Measurements from ENCODE around the gene LTF. TPM values are rescaled to one million over a fixed set of nuclear protein-coding genes. Genes with fewer than 3 reads are reported as not detected.

The LTF gene
- total RNA-seq, 1 experiment from 2014 or later: not detected

DNA sequence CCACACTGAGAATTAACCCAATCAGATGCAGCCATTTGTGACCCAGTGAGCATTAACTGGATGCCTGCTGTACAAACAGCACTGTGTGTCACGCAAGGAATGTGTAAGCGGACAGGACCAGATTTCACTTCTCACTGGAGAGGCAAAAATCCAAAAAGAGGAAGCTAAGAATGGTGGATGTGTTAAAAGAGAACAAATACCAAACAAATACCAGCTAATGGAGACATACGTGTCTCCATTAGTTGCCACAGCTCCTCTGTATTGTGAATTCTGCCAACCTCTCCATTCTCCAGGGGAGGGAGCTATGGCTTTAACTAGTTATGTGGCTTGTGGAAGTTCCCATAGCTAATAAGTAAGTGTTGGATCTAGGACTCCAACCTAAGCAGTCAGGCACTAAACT lies 2.6 kb downstream of the LTF start:
- POLR2A ChIA-PET (ENCODE audit: unreplicated experiment): interaction anchor here (0.6 to 0.7 kb wide), 2 partner anchors 12 to 15 kb away, joined by 4 to 5 read pairs; no protein-coding TSS in a partner anchor
- DNase-seq: no peak
- intact Hi-C loops (cut with micrococcal nuclease; ENCODE audit: unreplicated experiment): no loop called here

DNA sequence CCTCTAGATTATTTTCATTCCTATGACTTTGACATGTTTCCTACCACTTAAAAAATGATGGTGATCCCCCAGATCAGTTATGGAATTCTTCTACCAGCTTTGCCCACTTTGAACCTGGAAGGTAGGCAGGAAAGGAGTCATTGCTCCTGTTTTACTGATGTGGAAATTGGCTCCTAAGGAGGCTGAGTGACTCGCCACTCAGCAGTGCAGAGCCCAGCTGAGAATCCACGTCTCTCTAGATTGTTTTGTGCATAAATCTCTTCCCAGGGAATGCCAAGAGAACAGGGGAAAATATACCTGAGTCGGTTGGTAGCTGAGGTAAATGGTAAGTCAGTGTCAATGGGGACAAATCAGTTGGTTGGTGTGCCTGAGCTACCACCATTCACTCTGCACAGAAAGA lies 4.7 kb downstream of the LTF start:
- no peak overlapping the region for H3K27ac ChIP-seq
- no peaks in the 10 kb centered on the region for H4K20me1 ChIP-seq (ENCODE audit: insufficient read depth)
- no peaks in the 10 kb centered on the region for H3K36me3 ChIP-seq (ENCODE audit: low read depth)
- no peaks in the 10 kb centered on the region for H3K9me3 ChIP-seq (ENCODE audit: insufficient read depth, low read depth)
- intact Hi-C loops (cut with micrococcal nuclease; ENCODE audit: unreplicated experiment): no loop called here
- TF ChIP-seq EZH2 (IDR thresholded peaks at IDR 0.05; ENCODE audit: low read depth): no peak
- TF ChIP-seq, protein P1, sequence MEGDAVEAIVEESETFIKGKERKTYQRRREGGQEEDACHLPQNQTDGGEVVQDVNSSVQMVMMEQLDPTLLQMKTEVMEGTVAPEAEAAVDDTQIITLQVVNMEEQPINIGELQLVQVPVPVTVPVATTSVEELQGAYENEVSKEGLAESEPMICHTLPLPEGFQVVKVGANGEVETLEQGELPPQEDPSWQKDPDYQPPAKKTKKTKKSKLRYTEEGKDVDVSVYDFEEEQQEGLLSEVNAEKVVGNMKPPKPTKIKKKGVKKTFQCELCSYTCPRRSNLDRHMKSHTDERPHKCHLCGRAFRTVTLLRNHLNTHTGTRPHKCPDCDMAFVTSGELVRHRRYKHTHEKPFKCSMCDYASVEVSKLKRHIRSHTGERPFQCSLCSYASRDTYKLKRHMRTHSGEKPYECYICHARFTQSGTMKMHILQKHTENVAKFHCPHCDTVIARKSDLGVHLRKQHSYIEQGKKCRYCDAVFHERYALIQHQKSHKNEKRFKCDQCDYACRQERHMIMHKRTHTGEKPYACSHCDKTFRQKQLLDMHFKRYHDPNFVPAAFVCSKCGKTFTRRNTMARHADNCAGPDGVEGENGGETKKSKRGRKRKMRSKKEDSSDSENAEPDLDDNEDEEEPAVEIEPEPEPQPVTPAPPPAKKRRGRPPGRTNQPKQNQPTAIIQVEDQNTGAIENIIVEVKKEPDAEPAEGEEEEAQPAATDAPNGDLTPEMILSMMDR (conservative IDR thresholded peaks at IDR 0.05): no peak
- H3K9me2 ChIP-seq (ENCODE audit: insufficient read depth): no peaks in the 10 kb centered on the region
- no TSS peak for BruUV-seq (replicated peaks)
- no peak overlapping the region for H3K4me3 ChIP-seq
- H2AFZ ChIP-seq: no peak overlapping the region
- CTCF ChIA-PET: no interaction called here
- H3F3A ChIP-seq (ENCODE audit: insufficient read depth, low read depth): no peaks in the 10 kb centered on the region
- no peaks in the 10 kb centered on the region for H3K27me3 ChIP-seq (ENCODE audit: insufficient read depth, low read depth)
- H3K4me1 ChIP-seq (replicated peaks; ENCODE audit: insufficient read depth): no peaks in the 10 kb centered on the region
- POLR2A ChIA-PET (ENCODE audit: unreplicated experiment): no interaction called here
- no peak for DNase-seq
- H3K79me2 ChIP-seq (ENCODE audit: low read depth): no peaks in the 10 kb centered on the region
- H3K4me2 ChIP-seq: no peak overlapping the region

More for the DNA sequence above, 2.6 kb downstream of the LTF start:
- Histone ChIP-seq H3K27ac (no peak overlapping the region), H3K4me3 (no peak overlapping the region), H4K20me1 (ENCODE audit: insufficient read depth) (no peaks in the 10 kb centered on the region), H3K4me1 (replicated peaks; ENCODE audit: insufficient read depth) (no peaks in the 10 kb centered on the region), H3K27me3 (ENCODE audit: insufficient read depth, low read depth) (no peaks in the 10 kb centered on the region), H3K9me2 (ENCODE audit: insufficient read depth) (no peaks in the 10 kb centered on the region), H3K4me2 (no peak overlapping the region), H3K9me3 (ENCODE audit: insufficient read depth, low read depth) (no peaks in the 10 kb centered on the region), H3K79me2 (ENCODE audit: low read depth) (no peaks in the 10 kb centered on the region), H3K36me3 (ENCODE audit: low read depth) (no peaks in the 10 kb centered on the region), H2AFZ (no peak overlapping the region), H3F3A (ENCODE audit: insufficient read depth, low read depth) (no peaks in the 10 kb centered on the region)
- TF ChIP-seq, protein P1 (conservative IDR thresholded peaks at IDR 0.05): no peak
- no peak for TF ChIP-seq EZH2 (IDR thresholded peaks at IDR 0.05; ENCODE audit: low read depth)
- BruUV-seq (replicated peaks): no TSS peak
- CTCF ChIA-PET: interaction anchor here (1.1 to 1.7 kb wide), 2 partner anchors 12 to 447 kb away, joined by 3 to 5 read pairs; no protein-coding TSS in a partner anchor

DNA sequence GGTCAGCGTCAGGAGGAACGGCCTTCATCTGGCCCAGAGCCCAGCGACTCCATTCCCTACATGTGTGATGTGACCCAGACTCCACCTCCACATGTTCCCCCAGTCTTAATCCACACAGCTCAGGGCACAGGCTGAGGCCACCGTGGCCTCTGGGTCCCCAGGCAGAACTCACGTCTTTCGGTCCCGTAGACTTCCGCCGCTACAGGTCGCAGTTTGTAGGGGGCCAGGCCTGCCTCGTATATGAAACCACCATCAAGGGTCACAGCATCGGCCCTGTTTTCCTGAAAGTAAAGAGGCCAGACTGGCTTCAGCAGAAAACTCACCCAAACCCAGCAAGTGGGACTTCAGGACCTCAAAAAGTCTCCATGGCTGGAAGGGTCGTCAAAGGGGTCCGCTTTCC lies 8.6 kb downstream of the LTF start:
- no peaks in the 10 kb centered on the region for H3K9me2 ChIP-seq (ENCODE audit: insufficient read depth)
- H3K4me1 ChIP-seq (replicated peaks; ENCODE audit: insufficient read depth): no peaks in the 10 kb centered on the region
- no peaks in the 10 kb centered on the region for H4K20me1 ChIP-seq (ENCODE audit: insufficient read depth)
- no peaks in the 10 kb centered on the region for H3K27me3 ChIP-seq (ENCODE audit: insufficient read depth, low read depth)
- H3K36me3 ChIP-seq (ENCODE audit: low read depth): no peaks in the 10 kb centered on the region
- no peak overlapping the region for H3K27ac ChIP-seq
- H3K9me3 ChIP-seq (ENCODE audit: insufficient read depth, low read depth): no peaks in the 10 kb centered on the region
- H3K4me3 ChIP-seq: no peak overlapping the region
- CTCF ChIA-PET: no interaction called here
- POLR2A ChIA-PET (ENCODE audit: unreplicated experiment): no interaction called here
- no TSS peak for BruUV-seq (replicated peaks)
- H3K79me2 ChIP-seq (ENCODE audit: low read depth): no peaks in the 10 kb centered on the region
- TF ChIP-seq, protein P1 (conservative IDR thresholded peaks at IDR 0.05): no peak
- no peak for TF ChIP-seq EZH2 (IDR thresholded peaks at IDR 0.05; ENCODE audit: low read depth)
- no peak overlapping the region for H3K4me2 ChIP-seq
- no peak overlapping the region for H2AFZ ChIP-seq
- H3F3A ChIP-seq (ENCODE audit: insufficient read depth, low read depth): no peaks in the 10 kb centered on the region
- intact Hi-C loops (cut with micrococcal nuclease; ENCODE audit: unreplicated experiment): no loop called here
- no peak for DNase-seq
